ENCODE results near the gene SLC9A8. TPM values are rescaled to one million over a fixed set of nuclear protein-coding genes. Genes with fewer than 3 reads are reported as not detected.
"Not testable (repeated sequence)": the region's sequence is repeated elsewhere in the genome, so short reads cannot be mapped to it uniquely, and the experiment has no call there.

SLC9A8 gene
- 7.2 and 8.5 TPM in 2 replicates for total RNA-seq (2014; rRNA removed)
- 6.0 TPM for polyA plus RNA-seq (2012)

- DNase-seq (ENCODE audit: low read depth), result peak; percentile 91
These were observed at the start of gene SLC9A8 for GRCh38 chr20:49812507-49813304. SLC9A8 (plus strand) TSS chr20:49812828; CDS start chr20:49812923, 95 bp downstream.

GRCh38 chr20:49762940-49763766, 49.5 kb upstream of the SLC9A8 start:
- no peak for DNase-seq (ENCODE audit: low read depth)

GRCh38 chr20:49765413-49765736, 47.3 kb upstream of the SLC9A8 start:
- DNase-seq (ENCODE audit: low read depth), result no peak

- no peak for DNase-seq (ENCODE audit: low read depth)
These were observed 46.6 kb upstream of the SLC9A8 start for GRCh38 chr20:49765846-49766541.

GRCh38 chr20:49766979-49767521, 45.6 kb upstream of the SLC9A8 start:
- DNase-seq (ENCODE audit: low read depth), result no peak

- peak; percentile 86 for DNase-seq (ENCODE audit: low read depth)
These were observed 44.2 kb upstream of the SLC9A8 start for GRCh38 chr20:49768204-49769047.

GRCh38 chr20:49769048-49769581, 43.5 kb upstream of the SLC9A8 start:
- no peak for DNase-seq (ENCODE audit: low read depth)

- no peak for DNase-seq (ENCODE audit: low read depth)
These were observed 42.0 kb upstream of the SLC9A8 start for GRCh38 chr20:49770634-49771033.

- DNase-seq (ENCODE audit: low read depth), result not testable (repeated sequence)
These were observed 38.4 kb upstream of the SLC9A8 start for GRCh38 chr20:49774213-49774612.

GRCh38 chr20:49775229-49775693, 37.4 kb upstream of the SLC9A8 start:
- peak; percentile 98 for DNase-seq (ENCODE audit: low read depth)

- no peak for DNase-seq (ENCODE audit: low read depth)
These were observed 32.7 kb upstream of the SLC9A8 start for GRCh38 chr20:49779972-49780371.

GRCh38 chr20:49781676-49782075, 31.0 kb upstream of the SLC9A8 start:
- DNase-seq (ENCODE audit: low read depth), result no peak

- DNase-seq (ENCODE audit: low read depth), result not testable (repeated sequence)
These were observed 30.2 kb upstream of the SLC9A8 start for GRCh38 chr20:49782439-49782838.

GRCh38 chr20:49783021-49783995, 29.3 kb upstream of the SLC9A8 start:
- DNase-seq (ENCODE audit: low read depth), result not testable (repeated sequence)

GRCh38 chr20:49784291-49784690, 28.3 kb upstream of the SLC9A8 start:
- DNase-seq (ENCODE audit: low read depth), result no peak

- DNase-seq (ENCODE audit: low read depth), result no peak
These were observed 27.3 kb upstream of the SLC9A8 start for GRCh38 chr20:49785149-49785851.

GRCh38 chr20:49785852-49786175, 26.8 kb upstream of the SLC9A8 start:
- DNase-seq (ENCODE audit: low read depth), result no peak

GRCh38 chr20:49786196-49786595, 26.4 kb upstream of the SLC9A8 start:
- no peak for DNase-seq (ENCODE audit: low read depth)
